Fibroblast of lung (primary cell): ENCODE results near the gene MIEF1. TPM values are rescaled to one million over a fixed set of nuclear protein-coding genes. Genes with fewer than 3 reads are reported as not detected.
"Not testable (repeated sequence)": the region's sequence is repeated elsewhere in the genome, so short reads cannot be mapped to it uniquely, and the experiment has no call there.

Experiments
- DNase-seq, 2 donors: peaks; one replicate each; pipeline versions ENCODE4 v3.0.0 to v3.0.0-alpha.2; 2010; ENCODE audit warnings: low read depth in 2 of 2
- H2AFZ ChIP-seq: 2 replicates; pipeline ENCODE4 v1.5.1; 2012; ENCODE audit warnings: low read length, control low read depth, inconsistent platforms
- H3K27ac ChIP-seq: 2 replicates; pipeline ENCODE4 v1.5.1; 2011; ENCODE audit warnings: low read length, control low read depth; ENCODE audit not compliant: insufficient read depth
- H3K27me3 ChIP-seq: 2 replicates; pipeline ENCODE4 v1.5.1; 2011; ENCODE audit warnings: mild to moderate bottlenecking, low read length; ENCODE audit not compliant: control insufficient read depth, insufficient read depth
- H3K36me3 ChIP-seq: 2 replicates; pipeline ENCODE4 v1.5.1; 2011; ENCODE audit warnings: low read length; ENCODE audit not compliant: control insufficient read depth, insufficient read depth
- H3K4me1 ChIP-seq: 2 replicates; pipeline ENCODE4 v1.5.1; 2011; ENCODE audit warnings: low read length; ENCODE audit not compliant: control insufficient read depth, insufficient read depth; ENCODE audit errors: extremely low read depth
- H3K4me2 ChIP-seq: 2 replicates; pipeline ENCODE4 v1.5.1; 2011; ENCODE audit warnings: low read length, control low read depth; ENCODE audit not compliant: insufficient read depth; ENCODE audit errors: extremely low read depth
- H3K4me3 ChIP-seq, 4 experiments: fragments of 200-600 bp in 1 of 4; sonication (generic) in 1 of 4; replicated peaks in 1 of 4; 2 replicates each; pipeline ENCODE4 v1.5.1; 2011 to 2016; ENCODE audit warnings: low read length in 4 of 4, low read depth in 3 of 4, mild to moderate bottlenecking in 3 of 4, control low read depth in 2 of 4, inconsistent platforms in 1 of 4, mixed read lengths in 1 of 4; ENCODE audit not compliant: insufficient read depth in 1 of 4; ENCODE audit errors: control extremely low read depth in 1 of 4
- H3K79me2 ChIP-seq: 2 replicates; pipeline ENCODE4 v1.5.1; 2012; ENCODE audit warnings: mild to moderate bottlenecking, low read length, inconsistent platforms; ENCODE audit not compliant: control insufficient read depth, insufficient read depth
- H3K9ac ChIP-seq: 2 replicates; pipeline ENCODE4 v1.5.1; 2011; ENCODE audit warnings: mild to moderate bottlenecking, low read length, control low read depth; ENCODE audit not compliant: insufficient read depth
- H3K9me3 ChIP-seq: 2 replicates; pipeline ENCODE4 v1.5.1; 2012; ENCODE audit warnings: low read depth, low read length; ENCODE audit not compliant: control insufficient read depth, insufficient read depth
- H4K20me1 ChIP-seq: 2 replicates; pipeline ENCODE4 v1.5.1; 2011; ENCODE audit warnings: low read length; ENCODE audit not compliant: control insufficient read depth, insufficient read depth; ENCODE audit errors: extremely low read depth
- CTCF ChIP-seq, 2 donors: IDR thresholded peaks in 1 of 2; conservative IDR thresholded peaks in 1 of 2; 1 replicate in 1 of 2; 2 replicates in 1 of 2; pipeline ENCODE4 v1.5.1; 2011 to 2012; ENCODE audit warnings: low read length in 2 of 2, control low read depth in 1 of 2, inconsistent platforms in 1 of 2, low read depth in 1 of 2, mild to moderate bottlenecking in 1 of 2
- EZH2 ChIP-seq: IDR thresholded peaks from 2 replicates; pipeline ENCODE4 v1.5.1; 2012; ENCODE audit warnings: low read length, control low read depth, mild to moderate bottlenecking; ENCODE audit errors: missing control alignments
- polyA plus RNA-seq, 2 donors: library from polyadenylated mRNA; depleted of rRNA in 1 of 2; stranded (reverse) in 1 of 2; unstranded in 1 of 2; fragments of >200 nt; gene quantifications; 2 replicates each; pipeline ENCODE4 v1.2.1, GENCODE V29; 2011 to 2012; ENCODE audit warnings: missing spikeins in 1 of 2
- total RNA-seq: library from RNA; depleted of rRNA; stranded (reverse); fragments of >200 nt; gene quantifications from 2 replicates; pipeline ENCODE4 v1.2.1, GENCODE V29; 2014

The MIEF1 gene
- total and polyA plus RNA-seq, 2 donors (not counting 1 experiment from before 2014, with no cell fraction given): 16.8 to 19.0 TPM

- peak; percentile 58 to 62 for DNase-seq
- peaks cover 44% of the 10 kb centered on the region for H3K79me2 ChIP-seq
- no peak overlapping the region for H2AFZ ChIP-seq
- TF ChIP-seq EZH2 (no peak), CTCF (conservative IDR thresholded peaks at IDR 0.05 in 1 of 2, IDR thresholded peaks at IDR 0.05 in 1 of 2; ENCODE audit: low read depth in 1 of 2, low read length in 2 of 2) (peak in 1 of 2 donors; percentile 11)
- peak overlapping the region; percentile 84 for H3K4me2 ChIP-seq
- H3K36me3 ChIP-seq: peaks cover 27% of the 10 kb centered on the region
- H4K20me1 ChIP-seq: peaks cover 3% of the 10 kb centered on the region
- H3K9ac ChIP-seq: peak overlapping the region; percentile 99
- no peaks in the 10 kb centered on the region for H3K9me3 ChIP-seq
- peaks cover 7% of the 10 kb centered on the region for H3K4me1 ChIP-seq
- peak overlapping the region; percentile 70 to 99 (median 90) for H3K4me3 ChIP-seq
- H3K27ac ChIP-seq: peak overlapping the region; percentile 98
- H3K27me3 ChIP-seq: no peaks in the 10 kb centered on the region
Observed at GRCh38 chr22:39519681-39520225, 17.7 kb downstream of the MIEF1 start.

GRCh38 chr22:39520226-39521105, 18.4 kb downstream of the MIEF1 start, which contains the start of gene ATF4:
TSS of gene ATF4 (plus strand) at chr22:39520562. CDS start at chr22:39521446, 884 bp downstream.
- Histone ChIP-seq H3K4me2 (peak within 1 kb of the TSS; percentile 92), H3K9me3 (no peaks in the 10 kb centered on the region), H3K4me3 (peak within 1 kb of the TSS; percentile 70 to 99 (median 90)), H3K27me3 (no peaks in the 10 kb centered on the region), H3K27ac (peak within 1 kb of the TSS; percentile 98), H4K20me1 (peaks cover 3% of the 10 kb centered on the region), H2AFZ (peak within 1 kb of the TSS; percentile 78), H3K4me1 (peaks cover 7% of the 10 kb centered on the region), H3K9ac (peak within 1 kb of the TSS; percentile 99), H3K36me3 (peaks cover 25% of the 10 kb centered on the region), H3K79me2 (peaks cover 43% of the 10 kb centered on the region)
- TF ChIP-seq EZH2: no peak
- no peak for TF ChIP-seq CTCF (conservative IDR thresholded peaks at IDR 0.05 in 1 of 2, IDR thresholded peaks at IDR 0.05 in 1 of 2; ENCODE audit: low read depth in 1 of 2, low read length in 2 of 2)
- peak; percentile 100 for DNase-seq

- H2AFZ ChIP-seq, H3K9me3 ChIP-seq, H3K4me1 ChIP-seq, H3K27me3 ChIP-seq, H4K20me1 ChIP-seq: not testable (repeated sequence)
- Histone ChIP-seq H3K79me2 (peaks cover 42% of the 10 kb centered on the region), H3K27ac (peak overlapping the region; percentile 98), H3K4me2 (peak overlapping the region; percentile 92), H3K4me3 (peak overlapping the region; percentile 70 to 99 (median 90)), H3K9ac (peak overlapping the region; percentile 99), H3K36me3 (peaks cover 22% of the 10 kb centered on the region)
- peak; percentile 70 to 84 for DNase-seq
Observed at GRCh38 chr22:39521106-39521885, 19.2 kb downstream of the MIEF1 start.

GRCh38 chr22:39522091-39522490, 20.0 kb downstream of the MIEF1 start:
- H3K36me3 ChIP-seq: peaks cover 20% of the 10 kb centered on the region
- not testable (repeated sequence) for H3K27me3 ChIP-seq, H3K9me3 ChIP-seq, DNase-seq, H3K4me1 ChIP-seq, H2AFZ ChIP-seq, H4K20me1 ChIP-seq
- peaks cover 42% of the 10 kb centered on the region for H3K79me2 ChIP-seq
- H3K4me2 ChIP-seq: peak overlapping the region; percentile 92
- peak overlapping the region; percentile 70 to 99 (median 90) for H3K4me3 ChIP-seq
- H3K27ac ChIP-seq: peak overlapping the region; percentile 98
- peak overlapping the region; percentile 99 for H3K9ac ChIP-seq
